Measurements from ENCODE around the gene LYAR.

The LYAR gene

GRCh38 chr4:4289941-4290850, at the start of gene LYAR, which contains the start of gene ZBTB49 (continued):
- TF ChIP-seq ZNF707 (tag by site-specific recombination; IDR thresholded peaks at IDR 0.05) (no peak), ZNF404 (tag by site-specific recombination; IDR thresholded peaks at IDR 0.05) (no peak), ZNF677 (tag by site-specific recombination; IDR thresholded peaks at IDR 0.05) (no peak), ZNF391 (tag by site-specific recombination; IDR thresholded peaks at IDR 0.05; ENCODE audit: borderline replicate concordance, low read depth) (no peak), PRDM10 (tag by site-specific recombination; IDR thresholded peaks at IDR 0.05) (no peak), GLI2 (tag by site-specific recombination; IDR thresholded peaks at IDR 0.05; ENCODE audit: borderline replicate concordance, low read depth) (no peak), SETDB1 (IDR thresholded peaks at IDR 0.05; ENCODE audit: insufficient read length, low read length) (no peak), BCL6B (tag by site-specific recombination; IDR thresholded peaks at IDR 0.05) (no peak), ZBTB17 (tag by site-specific recombination; IDR thresholded peaks at IDR 0.05) (peak; percentile 18; the same call in 1 of the 2 replicates), ZNF518A (tag by site-specific recombination; conservative IDR thresholded peaks at IDR 0.05; ENCODE audit: low read depth) (peak; percentile 46; the same call in 1 of the 2 replicates), IKZF3 (tag by site-specific recombination; IDR thresholded peaks at IDR 0.05) (no peak), ZEB2 (tag by site-specific recombination; IDR thresholded peaks at IDR 0.05) (no peak), ZNF132 (tag by site-specific recombination; IDR thresholded peaks at IDR 0.05; ENCODE audit: borderline replicate concordance) (no peak), HOXC10 (CRISPR knock-in tag; IDR thresholded peaks at IDR 0.05) (no peak), ZSCAN4 (tag by site-specific recombination; IDR thresholded peaks at IDR 0.05) (no peak), ZNF24 (tag by site-specific recombination; IDR thresholded peaks at IDR 0.05) (no peak), ZBTB26 (tag by site-specific recombination; optimal IDR thresholded peaks at IDR 0.05) (peak; percentile 34), ZNF600 (tag by site-specific recombination; IDR thresholded peaks at IDR 0.05) (0 out of 2 replicates have a peak, but pooled peaks have one; percentile 28), ZNF670 (tag by site-specific recombination; IDR thresholded peaks at IDR 0.05; ENCODE audit: low read depth) (no peak), ZNF639 (tag by site-specific recombination; IDR thresholded peaks at IDR 0.05) (no peak), ZNF169 (tag by site-specific recombination; IDR thresholded peaks at IDR 0.05) (no peak), ZNF514 (tag by site-specific recombination; IDR thresholded peaks at IDR 0.05) (no peak)

Measured in HEK293 (cell line).